HG03103 (cell line): ENCODE results near the gene ITPKC.

ENCODE experiments used
- ATAC-seq: cut with Tn5 transposase; IDR thresholded peaks from one replicate; pipeline ENCODE4 v1.9.1; 2021; ENCODE audit warnings: low read depth; ENCODE audit not compliant: unreplicated experiment

Gene ITPKC

DNA sequence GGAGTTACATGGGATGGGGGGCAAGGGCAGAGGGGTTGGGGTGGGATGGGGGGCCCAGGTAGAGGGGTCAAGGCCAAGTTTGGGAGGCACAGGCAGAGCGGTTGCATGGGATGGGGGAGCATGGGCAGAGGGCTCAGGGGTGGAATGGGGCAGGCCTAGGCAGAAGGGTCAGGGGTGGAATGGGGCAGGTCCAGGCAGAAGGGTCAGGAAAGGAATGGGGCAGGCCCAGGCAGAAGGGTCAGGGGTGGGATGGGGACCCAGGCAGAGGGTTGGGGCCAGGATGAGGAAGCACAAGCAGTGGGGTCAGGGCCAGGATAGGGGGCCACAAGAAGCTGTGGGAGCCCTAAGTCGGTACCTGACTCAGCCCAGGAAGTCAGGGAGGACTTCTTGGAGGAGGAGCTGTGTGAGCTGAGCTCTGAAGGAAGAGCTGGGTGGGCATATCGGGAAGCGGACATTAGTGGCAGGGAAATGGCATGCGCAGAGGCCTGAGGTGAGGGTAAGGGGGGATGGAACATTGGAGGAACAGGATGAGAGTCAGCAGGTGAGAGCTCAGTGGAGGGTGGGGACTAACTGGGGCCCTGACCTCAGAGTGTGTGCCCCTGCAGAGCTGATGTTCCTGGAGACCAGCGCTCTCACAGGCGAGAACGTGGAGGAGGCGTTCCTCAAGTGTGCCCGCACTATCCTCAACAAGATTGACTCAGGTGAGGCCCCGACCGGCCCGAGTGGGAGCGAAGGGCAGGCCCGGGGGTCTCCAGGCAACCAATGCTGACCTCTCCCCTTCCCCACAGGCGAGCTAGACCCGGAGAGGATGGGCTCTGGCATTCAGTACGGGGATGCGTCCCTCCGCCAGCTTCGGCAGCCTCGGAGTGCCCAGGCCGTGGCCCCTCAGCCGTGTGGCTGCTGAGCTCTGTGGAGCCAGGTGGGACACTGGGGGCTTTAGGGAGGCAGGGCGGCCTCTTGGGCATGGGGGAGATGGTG lies 69.4 kb downstream of the ITPKC start:
- ATAC-seq, result no peak
